HepG2 (cell line): ENCODE results near the gene ABHD2. TPM values are rescaled to one million over a fixed set of nuclear protein-coding genes. Genes with fewer than 3 reads are reported as not detected.
A peak's percentile ranks its signal among the peaks of the same experiment; 100 is the strongest.

Source experiments
- ARNTL ChIP-seq: sonication (generic); formaldehyde crosslinking; IDR thresholded peaks from 2 replicates; pipeline ENCODE4 v1.4.0; 2020; ENCODE audit warnings: mild to moderate bottlenecking, missing genetic modification reagents
- ASH2L ChIP-seq: fragments of 300-600, 200-600 bp; sonication (generic); IDR thresholded peaks from 2 replicates; pipeline ENCODE4 v1.7.0; 2017; ENCODE audit warnings: low read depth, mild to moderate bottlenecking, moderate library complexity, mixed read lengths, low read length; ENCODE audit not compliant: insufficient read length
- FOXA1 ChIP-seq, 2 experiments: fragments of 450-650 bp in 1 of 2; sonication (generic) in 1 of 2; formaldehyde crosslinking in 1 of 2; IDR thresholded peaks; 2 replicates each; pipeline versions ENCODE4 v1.4.0 to v1.6.1; 2016 to 2020; ENCODE audit warnings: missing genetic modification reagents in 1 of 2
- GZF1 ChIP-seq: sonication (generic); formaldehyde crosslinking; IDR thresholded peaks from 2 replicates; pipeline ENCODE4 v1.5.1; 2020; ENCODE audit warnings: mild to moderate bottlenecking, missing genetic modification reagents
- KDM3A ChIP-seq: IDR thresholded peaks from 2 replicates; pipeline ENCODE4 v1.6.1; 2018; ENCODE audit warnings: low read depth, missing compliant biosample characterization
- SIX1 ChIP-seq: sonication (generic); formaldehyde crosslinking; IDR thresholded peaks from 2 replicates; pipeline ENCODE4 v1.4.0; 2020; ENCODE audit warnings: missing genetic modification reagents, borderline replicate concordance
- SRSF1 ChIP-seq: fragments of 200-400 bp; formaldehyde crosslinking; optimal IDR thresholded peaks from 2 replicates; pipeline ENCODE3; 2017; ENCODE audit warnings: mild to moderate bottlenecking, low read depth, low read length, moderate library complexity
- ZFP36L1 ChIP-seq: sonication (generic); formaldehyde crosslinking; IDR thresholded peaks from 2 replicates; pipeline ENCODE4 v1.8.0; 2022; ENCODE audit warnings: mild to moderate bottlenecking, missing genetic modification reagents, moderate library complexity
- ZFYVE20 ChIP-seq: sonication (generic); formaldehyde crosslinking; IDR thresholded peaks from 2 replicates; pipeline ENCODE4 v1.8.0; 2023; ENCODE audit warnings: low read depth, mild to moderate bottlenecking, moderate library complexity, missing genetic modification reagents, borderline replicate concordance
- ZMYM4 ChIP-seq: sonication (generic); formaldehyde crosslinking; IDR thresholded peaks from 2 replicates; pipeline ENCODE4 v1.8.1; 2023; ENCODE audit warnings: mild to moderate bottlenecking, missing genetic modification reagents
- ZNF543 ChIP-seq: sonication (generic); formaldehyde crosslinking; IDR thresholded peaks from 2 replicates; pipeline ENCODE4 v1.4.0; 2020; ENCODE audit warnings: mild to moderate bottlenecking, missing genetic modification reagents
- ZNF572 ChIP-seq: sonication (generic); formaldehyde crosslinking; IDR thresholded peaks from 2 replicates; pipeline ENCODE4 v1.5.1; 2020; ENCODE audit warnings: mild to moderate bottlenecking, missing genetic modification reagents
- ZNF616 ChIP-seq: sonication (generic); formaldehyde crosslinking; IDR thresholded peaks from 2 replicates; pipeline ENCODE4 v1.5.0; 2020; ENCODE audit warnings: low read depth, mild to moderate bottlenecking, missing genetic modification reagents
- polyA plus RNA-seq, 8 experiments: library from polyadenylated mRNA; depleted of rRNA in 3 of 8; stranded (reverse) in 7 of 8; unstranded in 1 of 8; fragments of >200 nt; fragmentation: Illumina TruSeq in 4 of 8; extraction: Trizol in 4 of 8; gene quantifications; 2 replicates each; pipeline versions ENCODE4 v1.2.1 to v1.2.3, GENCODE V29; 2011 to 2016; ENCODE audit warnings: low read depth in 4 of 8, missing spikeins in 1 of 8, mixed read lengths in 1 of 8; ENCODE audit not compliant: insufficient read depth in 1 of 8
- total RNA-seq, 5 experiments: library from RNA; depleted of rRNA; stranded (reverse); fragments of >200 nt; fragmentation: Illumina TruSeq; extraction: Trizol; gene quantifications; 2 replicates each; pipeline ENCODE4 v1.2.3, GENCODE V29; 2016; ENCODE audit warnings: low read depth in 1 of 5
- TF ChIP-seq, protein P1 (sequence below): sonication (generic); formaldehyde crosslinking; IDR thresholded peaks from 2 replicates; pipeline ENCODE4 v1.4.0; 2020; ENCODE audit warnings: missing genetic modification reagents, borderline replicate concordance
- TF ChIP-seq, protein P2 (sequence below): sonication (generic); formaldehyde crosslinking; IDR thresholded peaks from 2 replicates; pipeline ENCODE4 v1.9.0; 2021; ENCODE audit warnings: missing genetic modification reagents, borderline replicate concordance
- TF ChIP-seq, protein P3 (sequence below): sonication (generic); formaldehyde crosslinking; IDR thresholded peaks from 2 replicates; pipeline ENCODE4 v1.5.1; 2020; ENCODE audit warnings: missing genetic modification reagents, mild to moderate bottlenecking, borderline replicate concordance
- TF ChIP-seq, protein P4 (sequence below): sonication (generic); formaldehyde crosslinking; IDR thresholded peaks from 2 replicates; pipeline ENCODE4 v1.8.1; 2023; ENCODE audit warnings: mild to moderate bottlenecking, moderate library complexity, missing genetic modification reagents

Gene ABHD2
- total and polyA plus RNA-seq, 2 of the 13 experiments (the other 11 are each of a cell fraction or from before 2014, with no cell fraction given): 14.8 to 22.4 TPM

DNA sequence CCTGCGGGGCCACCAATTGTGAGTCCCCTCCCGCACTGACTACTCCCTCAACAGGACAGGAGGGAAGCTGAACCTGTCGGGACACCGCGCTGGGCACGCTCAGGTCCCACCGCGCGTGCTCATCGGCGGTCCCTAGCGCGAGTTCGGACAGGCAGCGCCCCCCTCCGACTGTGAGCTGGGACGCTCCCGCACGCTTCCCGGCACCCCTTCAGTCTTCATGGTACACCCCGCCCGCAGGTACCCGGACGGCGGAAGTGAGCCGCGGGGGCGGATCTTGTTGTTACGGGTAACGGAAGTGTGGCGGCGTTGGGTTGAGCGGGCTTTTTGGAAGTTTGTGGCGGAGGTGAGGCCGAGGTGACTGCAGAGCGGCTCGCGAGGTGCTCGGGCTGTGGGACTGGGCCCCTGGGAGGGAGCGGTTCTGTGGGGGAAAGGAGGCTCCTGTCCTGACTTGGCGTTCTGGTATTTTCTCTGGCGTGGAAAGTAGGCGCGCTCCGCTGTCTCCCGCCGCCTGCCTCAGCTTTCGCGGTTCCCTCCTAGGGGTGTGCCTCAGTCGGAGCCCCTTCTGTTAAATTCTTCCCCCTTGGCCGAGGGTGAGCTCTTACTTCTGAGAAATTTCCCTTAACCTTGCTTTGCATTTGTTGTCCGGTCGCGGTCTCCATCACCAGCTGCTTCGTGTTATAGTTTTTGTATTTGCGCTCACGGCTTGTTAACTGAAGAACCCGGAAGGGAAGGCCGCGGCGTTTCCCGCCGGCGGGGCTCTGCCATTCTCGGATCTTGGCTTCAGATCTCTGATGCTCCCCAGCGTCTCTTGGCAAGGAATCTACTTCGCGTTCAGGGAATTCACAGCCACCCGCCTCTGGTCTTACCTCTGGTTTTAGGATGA is 155.7 kb downstream of the ABHD2 start, which contains the start of gene FANCI (continued):
- TF ChIP-seq ASH2L (peak; percentile 79), ZFYVE20 (no peak), ZMYM4 (peak; percentile 91), SIX1 (CRISPR knock-in tag) (no peak), SRSF1 (peak; percentile 88), FOXA1 (IDR thresholded peaks at IDR 0.05) (no peak), FOXA1 (CRISPR knock-in tag; IDR thresholded peaks at IDR 0.05) (0 out of 2 replicates have a peak, but pooled peaks have one; percentile 32), ZFP36L1 (CRISPR knock-in tag) (peak; percentile 91), KDM3A (CRISPR knock-in tag) (no peak; the same call in none of the 2 replicates), ZNF572 (CRISPR knock-in tag) (no peak), ZNF543 (CRISPR knock-in tag) (peak; percentile 13; the same call in 1 of the 2 replicates), ARNTL (CRISPR knock-in tag) (0 out of 2 replicates have a peak, but pooled peaks have one; percentile 51), GZF1 (peak; percentile 45; the same call in 1 of the 2 replicates), ZNF616 (no peak)
- TF ChIP-seq, protein P1, sequence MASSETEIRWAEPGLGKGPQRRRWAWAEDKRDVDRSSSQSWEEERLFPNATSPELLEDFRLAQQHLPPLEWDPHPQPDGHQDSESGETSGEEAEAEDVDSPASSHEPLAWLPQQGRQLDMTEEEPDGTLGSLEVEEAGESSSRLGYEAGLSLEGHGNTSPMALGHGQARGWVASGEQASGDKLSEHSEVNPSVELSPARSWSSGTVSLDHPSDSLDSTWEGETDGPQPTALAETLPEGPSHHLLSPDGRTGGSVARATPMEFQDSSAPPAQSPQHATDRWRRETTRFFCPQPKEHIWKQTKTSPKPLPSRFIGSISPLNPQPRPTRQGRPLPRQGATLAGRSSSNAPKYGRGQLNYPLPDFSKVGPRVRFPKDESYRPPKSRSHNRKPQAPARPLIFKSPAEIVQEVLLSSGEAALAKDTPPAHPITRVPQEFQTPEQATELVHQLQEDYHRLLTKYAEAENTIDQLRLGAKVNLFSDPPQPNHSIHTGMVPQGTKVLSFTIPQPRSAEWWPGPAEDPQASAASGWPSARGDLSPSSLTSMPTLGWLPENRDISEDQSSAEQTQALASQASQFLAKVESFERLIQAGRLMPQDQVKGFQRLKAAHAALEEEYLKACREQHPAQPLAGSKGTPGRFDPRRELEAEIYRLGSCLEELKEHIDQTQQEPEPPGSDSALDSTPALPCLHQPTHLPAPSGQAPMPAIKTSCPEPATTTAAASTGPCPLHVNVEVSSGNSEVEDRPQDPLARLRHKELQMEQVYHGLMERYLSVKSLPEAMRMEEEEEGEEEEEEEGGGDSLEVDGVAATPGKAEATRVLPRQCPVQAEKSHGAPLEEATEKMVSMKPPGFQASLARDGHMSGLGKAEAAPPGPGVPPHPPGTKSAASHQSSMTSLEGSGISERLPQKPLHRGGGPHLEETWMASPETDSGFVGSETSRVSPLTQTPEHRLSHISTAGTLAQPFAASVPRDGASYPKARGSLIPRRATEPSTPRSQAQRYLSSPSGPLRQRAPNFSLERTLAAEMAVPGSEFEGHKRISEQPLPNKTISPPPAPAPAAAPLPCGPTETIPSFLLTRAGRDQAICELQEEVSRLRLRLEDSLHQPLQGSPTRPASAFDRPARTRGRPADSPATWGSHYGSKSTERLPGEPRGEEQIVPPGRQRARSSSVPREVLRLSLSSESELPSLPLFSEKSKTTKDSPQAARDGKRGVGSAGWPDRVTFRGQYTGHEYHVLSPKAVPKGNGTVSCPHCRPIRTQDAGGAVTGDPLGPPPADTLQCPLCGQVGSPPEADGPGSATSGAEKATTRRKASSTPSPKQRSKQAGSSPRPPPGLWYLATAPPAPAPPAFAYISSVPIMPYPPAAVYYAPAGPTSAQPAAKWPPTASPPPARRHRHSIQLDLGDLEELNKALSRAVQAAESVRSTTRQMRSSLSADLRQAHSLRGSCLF: no peak; the same call in 1 of the 2 replicates
- TF ChIP-seq, protein P2, sequence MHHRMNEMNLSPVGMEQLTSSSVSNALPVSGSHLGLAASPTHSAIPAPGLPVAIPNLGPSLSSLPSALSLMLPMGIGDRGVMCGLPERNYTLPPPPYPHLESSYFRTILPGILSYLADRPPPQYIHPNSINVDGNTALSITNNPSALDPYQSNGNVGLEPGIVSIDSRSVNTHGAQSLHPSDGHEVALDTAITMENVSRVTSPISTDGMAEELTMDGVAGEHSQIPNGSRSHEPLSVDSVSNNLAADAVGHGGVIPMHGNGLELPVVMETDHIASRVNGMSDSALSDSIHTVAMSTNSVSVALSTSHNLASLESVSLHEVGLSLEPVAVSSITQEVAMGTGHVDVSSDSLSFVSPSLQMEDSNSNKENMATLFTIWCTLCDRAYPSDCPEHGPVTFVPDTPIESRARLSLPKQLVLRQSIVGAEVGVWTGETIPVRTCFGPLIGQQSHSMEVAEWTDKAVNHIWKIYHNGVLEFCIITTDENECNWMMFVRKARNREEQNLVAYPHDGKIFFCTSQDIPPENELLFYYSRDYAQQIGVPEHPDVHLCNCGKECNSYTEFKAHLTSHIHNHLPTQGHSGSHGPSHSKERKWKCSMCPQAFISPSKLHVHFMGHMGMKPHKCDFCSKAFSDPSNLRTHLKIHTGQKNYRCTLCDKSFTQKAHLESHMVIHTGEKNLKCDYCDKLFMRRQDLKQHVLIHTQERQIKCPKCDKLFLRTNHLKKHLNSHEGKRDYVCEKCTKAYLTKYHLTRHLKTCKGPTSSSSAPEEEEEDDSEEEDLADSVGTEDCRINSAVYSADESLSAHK (CRISPR knock-in tag): no peak
- TF ChIP-seq, protein P3, sequence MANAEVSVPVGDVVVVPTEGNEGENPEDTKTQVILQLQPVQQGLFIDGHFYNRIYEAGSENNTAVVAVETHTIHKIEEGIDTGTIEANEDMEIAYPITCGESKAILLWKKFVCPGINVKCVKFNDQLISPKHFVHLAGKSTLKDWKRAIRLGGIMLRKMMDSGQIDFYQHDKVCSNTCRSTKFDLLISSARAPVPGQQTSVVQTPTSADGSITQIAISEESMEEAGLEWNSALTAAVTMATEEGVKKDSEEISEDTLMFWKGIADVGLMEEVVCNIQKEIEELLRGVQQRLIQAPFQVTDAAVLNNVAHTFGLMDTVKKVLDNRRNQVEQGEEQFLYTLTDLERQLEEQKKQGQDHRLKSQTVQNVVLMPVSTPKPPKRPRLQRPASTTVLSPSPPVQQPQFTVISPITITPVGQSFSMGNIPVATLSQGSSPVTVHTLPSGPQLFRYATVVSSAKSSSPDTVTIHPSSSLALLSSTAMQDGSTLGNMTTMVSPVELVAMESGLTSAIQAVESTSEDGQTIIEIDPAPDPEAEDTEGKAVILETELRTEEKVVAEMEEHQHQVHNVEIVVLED (CRISPR knock-in tag): peak; percentile 84
- TF ChIP-seq, protein P4, sequence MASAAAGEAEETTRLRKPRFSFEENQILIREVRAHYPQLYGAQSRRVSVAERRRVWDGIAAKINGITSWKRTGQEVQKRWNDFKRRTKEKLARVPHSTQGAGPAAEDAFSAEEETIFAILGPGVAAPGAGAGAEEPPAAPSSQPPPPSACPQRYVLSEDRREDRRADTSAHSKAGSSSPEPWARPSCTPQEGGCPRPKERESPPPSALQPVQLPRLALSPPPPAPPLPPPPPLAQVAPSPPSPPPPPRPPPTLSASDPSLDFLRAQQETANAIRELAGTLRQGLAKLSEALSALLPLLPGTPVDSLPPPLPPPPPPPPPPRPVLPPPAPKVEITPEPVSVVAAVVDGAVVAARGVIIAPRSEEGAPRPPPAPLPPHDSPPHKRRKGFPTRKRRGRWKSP: no peak
